Measurements from ENCODE around the gene PHB1.

- no peak for TF ChIP-seq ZNF274 (IDR thresholded peaks at IDR 0.05; ENCODE audit: low read length)
- TF ChIP-seq ZNF274 (tag by site-specific recombination; IDR thresholded peaks at IDR 0.05; ENCODE audit: borderline replicate concordance), result no peak
- peak; percentile 39; the same call in 1 of the 2 replicates for TF ChIP-seq CTCF (tag by site-specific recombination; IDR thresholded peaks at IDR 0.05)
- TF ChIP-seq ZBTB21 (tag by site-specific recombination; IDR thresholded peaks at IDR 0.05), result no peak
- TF ChIP-seq BCL6B (tag by site-specific recombination; IDR thresholded peaks at IDR 0.05), result no peak
Observed at GRCh38 chr17:49434821-49435670, 20.4 kb upstream of the PHB1 start.
